HG02798 (cell line): ENCODE measurements around the gene ZFYVE16.
"Not testable (repeated sequence)": the region's sequence is repeated elsewhere in the genome, so short reads cannot be mapped to it uniquely, and the experiment has no call there.

Source experiments
- ATAC-seq: cut with Tn5 transposase; IDR thresholded peaks from one replicate; pipeline ENCODE4 v1.9.1; 2021; ENCODE audit warnings: mild to moderate bottlenecking; ENCODE audit not compliant: unreplicated experiment, poor library complexity

The ZFYVE16 gene

DNA sequence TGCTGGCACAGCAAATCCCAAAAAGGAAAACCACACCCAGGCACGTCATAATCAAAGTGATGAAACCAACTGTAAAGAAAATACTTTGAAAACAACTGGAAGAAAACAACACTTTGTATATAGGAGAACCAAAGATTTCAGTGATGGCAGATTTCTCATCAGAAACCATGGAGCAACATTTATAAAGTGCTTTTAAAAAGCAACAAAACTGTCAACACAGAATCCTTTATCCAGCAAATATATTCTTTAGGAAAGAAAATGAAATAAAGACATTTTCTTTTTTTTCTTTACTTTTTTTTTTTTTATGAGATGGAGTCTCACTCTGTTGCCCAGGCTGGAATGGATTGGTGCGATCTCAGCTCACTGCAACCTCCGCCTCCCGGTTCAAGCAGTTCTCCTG lies 74.7 kb downstream of the ZFYVE16 start:
- ATAC-seq: no peak

DNA sequence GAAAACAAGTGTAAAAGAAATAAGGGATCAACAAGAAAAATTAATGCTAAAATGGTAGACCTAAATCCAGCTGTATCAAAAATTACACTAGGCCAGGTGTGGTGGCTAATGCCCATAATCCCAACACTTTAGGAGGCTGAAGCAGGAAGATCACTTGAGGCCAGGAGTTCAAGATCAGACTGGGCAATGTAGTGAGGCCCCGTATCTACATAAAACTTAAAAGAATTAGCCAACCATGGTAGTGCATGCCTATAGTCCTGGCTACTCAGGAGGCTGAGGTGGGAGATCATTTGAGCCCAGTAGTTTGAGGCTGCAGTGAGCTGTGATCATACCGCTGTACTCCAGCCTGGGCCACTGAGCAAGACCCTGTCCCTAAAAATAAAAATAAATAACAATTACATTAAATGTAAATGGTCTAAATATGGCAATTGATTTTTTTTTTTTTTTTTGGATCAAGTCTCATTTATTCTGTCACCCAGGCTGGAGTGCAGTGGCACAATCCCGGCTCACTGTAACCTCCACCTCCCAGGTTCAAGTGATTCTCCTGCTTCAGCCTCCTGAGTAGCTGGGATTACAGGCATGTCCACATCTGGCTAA lies 75.9 kb downstream of the ZFYVE16 start:
- ATAC-seq: no peak

DNA sequence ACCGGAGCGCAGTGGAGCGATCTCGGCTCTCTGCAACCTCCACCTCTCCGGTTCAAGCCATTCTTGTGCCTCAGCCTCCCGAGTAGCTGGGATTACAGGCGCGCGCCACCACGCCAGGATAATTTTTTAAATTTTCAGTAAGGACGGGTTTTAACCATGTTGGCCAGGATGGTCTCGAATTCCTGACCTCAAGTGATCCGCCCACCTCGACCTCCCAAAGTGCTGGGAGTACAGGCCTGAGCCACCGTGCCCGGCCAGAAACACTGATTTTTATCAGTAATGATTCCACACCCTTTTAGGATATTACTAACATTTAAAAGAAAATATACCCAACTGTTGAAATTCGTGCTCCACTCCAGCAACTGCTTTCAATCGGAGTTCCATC lies 79.6 kb downstream of the ZFYVE16 start:
- no peak for ATAC-seq

DNA sequence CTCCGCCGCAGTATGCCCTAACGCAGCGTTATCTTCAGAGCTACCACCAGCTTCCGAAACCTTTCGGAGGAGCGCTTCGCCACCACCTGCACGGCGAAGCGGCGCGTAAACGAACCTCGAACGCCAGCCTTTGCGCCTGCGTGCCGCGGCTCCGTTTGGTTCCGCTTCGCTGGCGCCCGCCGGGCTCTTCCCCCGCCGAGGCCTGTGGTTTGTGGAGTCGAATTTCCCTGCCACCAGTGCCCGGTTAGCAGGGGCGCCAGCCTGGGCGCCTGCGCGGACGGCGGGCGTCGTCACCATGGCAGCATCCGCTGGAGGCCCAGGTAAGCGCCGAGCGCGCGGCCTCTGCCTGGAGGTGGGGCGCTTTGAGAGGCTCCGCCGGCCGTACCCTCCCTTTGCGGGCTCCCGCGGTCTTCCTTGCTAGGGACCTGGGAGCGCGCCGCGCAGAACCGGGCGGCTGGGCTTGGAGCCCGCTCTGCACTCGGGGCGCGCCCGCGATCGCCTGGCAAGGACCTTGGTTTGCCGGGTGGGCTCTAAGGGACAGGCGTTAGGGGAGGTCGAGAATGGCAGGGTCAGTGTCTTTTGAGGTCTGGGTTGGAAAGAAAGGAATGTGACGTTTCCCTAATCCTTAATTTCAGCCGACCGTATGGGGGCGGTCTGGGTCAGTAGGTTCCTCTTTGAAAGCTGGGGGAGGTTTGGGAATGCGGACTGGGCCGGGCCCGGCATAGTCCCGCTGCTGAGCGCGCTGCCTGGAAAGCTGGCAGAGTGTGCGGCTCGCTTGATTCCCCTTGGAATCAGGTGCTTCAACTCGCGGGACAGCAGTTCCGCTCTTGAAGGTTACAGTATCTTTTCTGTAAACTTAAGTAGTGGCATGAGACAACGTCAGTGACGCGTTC lies 80.2 kb downstream of the ZFYVE16 start, which contains the start of gene FAM151B:
TSS of gene FAM151B (plus strand) at position 272 of the 893 bp plus-strand sequence. CDS start at position 296, 24 bp downstream.
- peak; percentile 90 for ATAC-seq

DNA sequence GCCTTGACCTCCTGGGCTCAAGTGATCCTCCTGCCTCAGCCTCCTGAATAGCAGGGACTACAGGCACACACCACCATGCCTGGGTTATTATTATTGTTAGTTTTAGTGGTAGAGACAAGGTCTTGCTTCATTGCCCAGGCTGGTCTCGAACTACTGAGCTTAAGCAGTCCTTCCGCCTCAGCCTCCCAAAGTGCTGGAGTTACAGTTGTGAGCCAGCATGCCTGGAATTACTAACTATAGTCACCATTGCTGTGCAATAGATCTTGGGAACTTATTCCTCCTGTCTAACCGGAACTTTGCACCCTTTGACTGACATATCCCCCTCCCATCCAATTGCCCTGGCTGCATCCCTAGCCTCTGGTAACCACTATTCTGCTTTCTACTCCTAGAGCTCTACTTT lies 83.4 kb downstream of the ZFYVE16 start:
- ATAC-seq: no peak

DNA sequence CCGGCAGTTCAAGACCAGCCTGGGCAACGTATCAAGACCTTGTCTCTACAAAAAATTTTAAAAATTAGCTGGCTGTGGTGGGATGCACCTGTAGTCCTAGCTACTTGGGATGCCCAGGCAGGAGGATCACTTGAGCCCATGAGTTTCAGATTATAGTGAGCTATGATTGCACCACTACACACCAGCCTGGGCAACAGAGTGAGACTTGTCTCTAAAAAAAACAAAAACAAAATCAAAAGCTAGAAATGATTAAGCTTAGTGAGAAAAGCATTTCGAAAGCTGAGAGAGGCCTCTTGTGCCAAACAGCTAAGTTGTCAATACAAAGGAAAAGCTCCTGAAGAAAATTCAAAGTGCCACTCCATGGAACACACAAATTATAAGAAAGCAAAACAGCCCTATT lies 84.9 kb downstream of the ZFYVE16 start:
- ATAC-seq: no peak

DNA sequence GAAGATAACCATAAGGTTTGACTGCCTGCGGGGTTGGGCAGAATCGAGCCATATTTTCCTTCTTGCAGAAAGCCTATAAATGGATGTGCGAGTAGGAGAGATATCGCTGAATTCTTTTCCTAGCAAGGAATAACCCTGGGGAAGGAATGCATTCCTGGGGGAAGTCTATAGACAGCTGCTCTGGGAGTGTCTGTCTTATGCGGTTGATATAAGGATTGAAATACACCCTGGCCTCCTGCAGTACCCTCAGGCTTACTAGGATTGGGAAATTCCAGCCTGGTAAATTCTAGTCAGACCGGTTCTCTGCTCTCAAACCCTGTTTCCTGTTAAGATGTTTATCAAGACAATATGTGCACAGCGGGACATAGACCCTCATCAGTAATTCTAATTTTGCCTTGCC lies 85.6 kb downstream of the ZFYVE16 start:
- ATAC-seq: not testable (repeated sequence)

DNA sequence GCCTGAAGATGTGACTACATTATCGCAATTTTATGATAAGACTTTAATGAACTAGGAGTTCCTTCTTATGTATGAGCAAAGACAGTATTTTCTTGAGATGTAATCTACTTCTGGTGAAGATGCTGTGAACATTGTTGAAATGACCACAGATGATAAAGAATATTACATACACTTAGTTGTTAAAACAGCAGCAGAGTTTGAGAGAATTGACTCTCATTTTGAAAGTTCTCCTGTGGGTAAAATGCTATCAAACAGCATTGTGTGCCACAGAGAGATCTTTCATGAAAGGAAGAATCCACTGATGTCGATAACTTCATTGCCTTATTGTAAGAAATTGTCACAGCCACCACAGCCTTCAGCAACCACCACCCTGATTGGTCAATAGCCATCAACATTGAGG lies 88.0 kb downstream of the ZFYVE16 start:
- ATAC-seq: no peak

DNA sequence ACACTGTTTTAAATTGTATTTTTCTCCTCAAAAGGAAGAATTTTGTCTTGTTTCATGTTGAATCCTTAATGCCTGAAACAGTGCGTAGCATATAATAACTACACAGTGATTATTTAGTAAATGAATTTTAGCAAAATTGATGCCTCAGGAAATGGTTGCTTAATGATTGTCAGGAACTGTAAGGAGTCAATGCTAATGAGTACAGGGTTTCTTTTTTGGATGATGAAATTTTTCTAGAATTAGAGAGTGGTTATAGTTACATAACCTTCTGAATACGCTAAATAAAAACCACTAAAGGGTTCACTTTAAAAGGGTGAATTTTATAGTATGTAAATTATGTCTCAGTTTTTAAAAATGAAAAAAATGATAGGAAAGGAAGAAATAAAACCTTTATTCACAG lies 94.9 kb downstream of the ZFYVE16 start:
- ATAC-seq: no peak

DNA sequence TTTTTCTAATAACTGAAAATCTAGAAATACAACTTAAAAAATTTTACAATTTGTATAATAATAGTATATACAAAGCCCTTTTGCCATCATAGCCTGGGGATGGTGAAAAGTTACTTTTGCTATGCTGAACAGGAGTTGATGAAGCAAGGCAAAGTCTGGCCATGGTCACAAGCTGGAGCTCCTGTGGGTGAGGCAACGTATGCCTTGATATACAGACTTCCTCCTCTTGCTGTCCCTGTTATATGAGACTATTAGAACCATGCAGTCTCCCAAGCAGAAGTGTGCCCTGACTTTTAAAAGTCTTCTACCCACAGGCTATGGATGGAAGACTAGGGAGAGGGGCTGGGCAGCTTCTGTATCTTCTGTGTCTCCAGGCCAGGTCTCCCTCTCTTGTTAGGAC lies 95.8 kb downstream of the ZFYVE16 start:
- ATAC-seq: no peak

DNA sequence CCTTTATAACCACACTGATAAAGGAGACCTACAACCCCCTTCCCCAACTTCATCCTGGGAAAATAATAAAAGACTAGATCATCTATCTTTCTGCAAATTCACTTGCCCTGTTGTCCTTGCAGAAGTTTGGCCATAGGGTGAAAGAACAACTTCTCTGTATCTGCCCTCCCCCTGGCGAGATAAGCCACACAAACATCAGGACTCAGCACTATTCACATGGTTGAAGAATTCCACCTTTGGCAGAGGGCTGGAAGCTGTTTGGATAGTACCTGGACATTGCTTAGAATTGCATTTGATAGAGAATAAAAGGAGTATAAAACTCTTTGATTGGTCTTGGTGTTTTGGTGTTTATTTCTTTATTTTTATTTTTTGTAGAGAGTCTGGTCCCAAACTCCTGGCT lies 97.0 kb downstream of the ZFYVE16 start:
- ATAC-seq: no peak

DNA sequence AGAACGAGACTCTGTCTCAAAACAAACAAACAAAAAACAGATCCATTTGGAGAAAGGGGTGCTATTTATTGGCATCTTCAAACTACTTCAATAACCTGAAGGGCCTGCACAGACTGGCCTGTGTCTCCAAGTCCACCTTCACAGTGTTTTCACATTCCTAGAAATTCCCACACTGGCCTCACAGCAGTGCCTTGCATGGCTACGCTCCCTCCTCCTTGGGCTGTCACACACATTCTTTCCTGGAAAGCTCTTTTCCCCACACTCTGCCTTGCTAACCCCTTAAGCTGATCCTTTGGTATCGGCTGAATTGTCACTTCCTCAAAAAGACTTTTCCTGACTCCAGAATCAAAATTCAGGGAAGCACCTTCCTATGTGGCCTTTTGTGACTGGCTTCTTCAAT lies 99.8 kb downstream of the ZFYVE16 start:
- ATAC-seq: no peak

DNA sequence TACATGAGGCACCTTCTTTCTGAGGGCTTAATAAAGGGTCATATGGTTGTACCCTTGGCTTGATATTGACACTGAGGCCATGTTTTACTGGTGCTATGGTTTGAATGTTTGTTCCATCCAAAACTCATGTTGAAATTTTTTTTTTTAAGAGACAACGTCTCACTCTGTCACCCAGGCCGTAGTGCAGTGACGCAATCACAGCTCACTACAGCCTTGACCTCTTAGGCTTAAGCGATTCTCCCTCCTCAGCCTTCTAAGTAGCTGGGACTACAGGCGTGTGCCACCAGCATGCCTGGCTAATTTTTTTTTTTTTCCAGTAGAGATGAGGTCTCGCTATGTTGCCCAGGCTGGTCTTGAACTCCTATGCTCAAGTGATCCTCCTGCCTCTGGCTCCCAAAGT lies 101.0 kb downstream of the ZFYVE16 start:
- ATAC-seq: no peak

DNA sequence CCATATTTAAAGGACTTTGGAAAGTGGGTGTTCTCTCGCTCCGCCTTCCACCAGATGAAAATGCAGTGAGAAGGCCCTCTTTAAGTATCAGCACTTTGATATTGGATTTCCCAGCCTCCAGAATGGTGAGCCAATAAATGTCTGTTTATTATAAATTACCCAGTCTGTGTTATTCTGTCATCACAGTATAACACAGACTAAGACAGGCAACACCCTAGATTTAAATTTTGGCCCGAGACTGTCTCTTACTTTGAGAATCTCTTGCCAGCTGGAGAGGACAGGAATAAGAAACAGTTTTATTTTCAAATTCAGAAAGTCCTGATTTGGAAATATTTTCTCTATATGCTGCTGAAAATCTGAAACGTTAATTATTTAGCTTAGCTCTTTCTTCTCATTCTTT lies 101.5 kb downstream of the ZFYVE16 start:
- ATAC-seq: no peak

DNA sequence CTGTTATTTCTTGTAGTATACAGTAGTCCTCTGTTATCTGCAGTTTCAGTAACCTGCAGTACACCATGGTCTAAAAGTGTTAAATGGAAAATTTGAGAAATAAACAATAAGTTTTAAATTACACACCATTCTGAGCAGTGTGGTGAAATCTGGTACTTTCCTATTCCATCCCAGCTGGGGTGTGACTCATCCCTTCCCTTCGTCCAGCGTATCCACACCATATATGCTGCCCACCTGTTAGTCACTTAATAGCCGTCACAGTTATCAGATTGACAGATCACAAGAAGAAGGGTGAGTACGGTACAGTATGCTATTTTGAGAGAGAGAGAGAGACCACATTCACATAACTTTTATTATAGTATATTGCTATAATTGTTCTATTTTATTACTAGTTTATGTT lies 109.0 kb downstream of the ZFYVE16 start:
- ATAC-seq: peak; percentile 69
